HG02840 (cell line): ENCODE data around the gene LAMA3.

ENCODE experiments used
- ATAC-seq: cut with Tn5 transposase; IDR thresholded peaks from one replicate; pipeline ENCODE4 v1.9.1; 2021; ENCODE audit warnings: mild to moderate bottlenecking, moderate library complexity, moderate number of reproducible peaks; ENCODE audit not compliant: unreplicated experiment, low FRiP score

The LAMA3 gene

DNA sequence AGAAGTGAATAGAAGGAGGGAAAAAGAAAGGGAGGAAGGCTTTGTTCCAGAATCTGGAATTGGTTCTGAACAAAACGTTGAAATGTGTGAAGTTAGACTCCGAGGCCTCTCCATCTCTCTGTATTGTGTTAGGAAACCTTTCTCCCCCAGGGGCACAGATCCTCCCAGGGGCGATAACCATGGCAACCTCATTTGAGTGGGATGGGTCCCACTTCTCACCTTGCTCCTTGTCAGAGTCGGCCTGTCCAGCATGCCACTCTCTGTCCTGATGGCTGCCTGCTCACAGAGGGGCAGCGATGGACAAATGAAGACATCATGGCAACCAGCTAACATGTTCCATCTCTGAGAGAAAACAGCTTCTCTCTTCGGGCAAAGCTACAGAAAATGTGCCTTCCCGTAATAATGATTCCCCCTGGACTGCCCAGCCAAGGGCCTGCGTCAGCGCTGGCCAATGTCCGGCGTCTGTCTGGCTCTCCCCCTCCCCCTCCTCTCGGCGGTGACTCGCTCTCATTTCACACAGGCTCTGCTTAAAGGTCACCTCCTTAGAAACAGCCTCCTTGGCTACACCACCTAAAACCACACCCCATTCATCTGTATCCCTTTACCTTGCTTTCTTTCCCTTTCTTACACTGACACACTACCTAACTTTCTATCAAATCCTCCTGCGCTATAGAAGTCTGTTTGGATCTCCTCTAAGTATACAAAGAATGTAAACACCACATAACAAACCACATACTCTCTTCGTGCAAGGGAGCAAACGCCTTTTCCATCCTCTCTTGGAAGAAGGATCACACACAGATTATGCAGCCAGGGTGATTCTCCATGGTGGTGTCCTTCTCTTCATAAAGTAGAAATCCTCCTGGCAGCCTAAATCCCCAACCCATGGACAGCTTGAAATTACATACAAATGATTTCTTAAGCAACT, 293.2 kb downstream of the LAMA3 start:
- ATAC-seq: no peak

DNA sequence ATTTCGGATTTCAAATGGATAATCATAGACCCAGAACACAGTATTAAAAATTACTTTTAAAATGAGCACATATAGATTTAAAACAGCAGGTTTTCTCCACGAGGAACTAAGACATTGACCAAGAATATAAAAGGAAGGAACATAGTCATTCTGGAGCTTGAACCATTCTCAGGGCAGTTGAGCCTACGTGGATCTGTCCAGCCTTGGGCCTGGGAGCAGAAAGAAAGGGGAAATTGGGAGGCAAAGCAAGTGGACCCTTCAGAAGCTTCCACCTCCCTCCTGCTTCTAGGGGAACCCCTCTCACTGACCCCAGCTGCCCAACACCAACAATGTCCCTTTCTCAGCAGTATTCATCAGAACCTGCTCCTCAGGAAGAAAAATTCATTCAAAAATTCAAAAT, 293.9 kb downstream of the LAMA3 start:
- no peak for ATAC-seq

DNA sequence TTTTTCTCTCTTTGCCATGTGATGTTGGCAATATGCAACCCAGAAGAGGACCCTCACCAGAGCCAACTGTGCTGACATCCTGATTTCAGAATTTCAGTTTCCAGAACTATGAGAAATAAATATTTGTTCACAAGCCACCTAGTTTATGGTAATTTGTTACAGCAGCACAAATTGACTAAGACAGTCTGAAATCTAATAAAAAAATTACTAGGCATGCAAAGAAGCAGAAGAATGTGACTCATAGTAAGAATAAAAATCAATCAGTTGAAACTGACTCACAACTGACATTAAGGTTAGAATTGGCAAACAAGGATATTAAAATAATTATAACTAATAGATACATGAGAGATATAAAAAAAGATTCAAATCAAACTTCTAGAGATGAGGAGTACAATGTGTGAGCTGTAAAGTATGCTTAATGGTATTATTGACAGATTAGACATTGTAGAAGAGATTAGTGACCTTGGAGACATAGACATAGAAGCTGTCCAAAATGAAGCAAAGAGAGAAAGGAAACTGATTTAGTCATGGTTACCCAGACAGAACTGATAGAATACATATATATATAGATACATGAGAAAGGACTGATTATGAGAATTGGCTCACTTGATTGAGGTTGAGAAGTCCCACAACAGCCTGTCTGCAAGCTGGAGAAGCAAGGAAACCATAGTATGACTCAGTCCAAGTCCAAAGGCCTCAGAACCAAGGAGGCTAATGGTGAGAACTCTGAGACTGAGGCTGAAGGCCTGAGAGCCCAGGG, 297.5 kb downstream of the LAMA3 start:
- ATAC-seq: no peak

GRCh38 chr18:23990474-23991410, 301.5 kb downstream of the LAMA3 start:
- no peak for ATAC-seq

DNA sequence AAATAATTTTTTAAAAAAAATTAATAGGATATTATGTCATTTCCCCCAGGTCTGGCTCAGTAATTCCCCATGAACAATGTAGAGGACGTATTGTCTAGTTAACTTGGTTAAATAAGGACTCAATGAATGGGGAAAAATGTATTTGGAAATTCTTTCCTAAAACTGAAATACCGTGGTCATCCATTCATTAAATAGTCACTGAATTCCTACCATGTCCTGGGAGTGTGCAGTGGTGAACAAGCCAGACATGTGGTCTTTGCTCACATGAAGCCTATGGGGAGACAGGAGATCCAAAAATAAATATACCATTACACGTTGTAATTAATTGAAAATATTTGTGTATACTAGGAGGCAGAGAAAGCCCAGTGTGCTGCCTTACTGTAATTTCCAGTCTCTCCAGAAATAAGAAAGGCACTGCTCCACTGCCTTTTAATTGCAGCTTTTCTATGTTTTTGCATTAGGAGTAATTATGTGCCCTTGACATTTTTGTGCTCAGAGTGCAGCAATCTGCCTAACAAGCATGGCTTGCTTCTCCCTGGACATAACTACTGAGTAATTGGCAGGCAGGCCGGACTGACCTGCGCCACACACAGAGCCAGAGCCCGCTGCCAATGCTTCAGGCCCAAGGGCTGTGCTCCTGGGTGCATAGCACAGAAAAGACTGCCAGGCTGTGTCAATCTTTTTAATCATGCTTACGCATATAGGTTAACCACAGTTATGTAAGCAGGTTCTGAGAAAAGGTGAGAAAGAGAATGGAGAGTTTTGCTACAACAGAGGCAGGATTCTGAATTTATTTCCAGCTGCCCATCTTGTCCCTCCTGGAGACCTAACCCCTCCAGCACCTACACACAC, 303.1 kb downstream of the LAMA3 start:
- no peak for ATAC-seq

DNA sequence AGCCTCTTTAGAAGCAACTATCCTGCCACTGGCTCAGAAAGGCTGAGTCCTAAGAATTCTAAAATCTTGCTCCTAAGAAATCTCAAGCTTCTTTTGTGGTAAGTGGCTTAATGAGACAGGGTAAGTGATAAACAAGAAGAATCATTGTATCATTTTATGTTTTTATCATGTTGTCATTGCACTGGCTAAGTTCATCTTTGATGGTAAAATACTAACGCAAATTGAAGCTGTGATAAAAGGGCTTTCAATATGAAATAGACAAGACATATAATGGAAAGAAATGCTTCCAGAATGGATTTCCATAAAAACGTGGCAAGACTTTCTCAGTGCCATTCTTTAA, 303.7 kb downstream of the LAMA3 start:
- ATAC-seq: no peak

GRCh38 chr18:23994361-23994902, 305.2 kb downstream of the LAMA3 start:
- ATAC-seq: no peak

- no peak for ATAC-seq
Measured at GRCh38 chr18:23995180-23995579, 305.9 kb downstream of the LAMA3 start.

DNA sequence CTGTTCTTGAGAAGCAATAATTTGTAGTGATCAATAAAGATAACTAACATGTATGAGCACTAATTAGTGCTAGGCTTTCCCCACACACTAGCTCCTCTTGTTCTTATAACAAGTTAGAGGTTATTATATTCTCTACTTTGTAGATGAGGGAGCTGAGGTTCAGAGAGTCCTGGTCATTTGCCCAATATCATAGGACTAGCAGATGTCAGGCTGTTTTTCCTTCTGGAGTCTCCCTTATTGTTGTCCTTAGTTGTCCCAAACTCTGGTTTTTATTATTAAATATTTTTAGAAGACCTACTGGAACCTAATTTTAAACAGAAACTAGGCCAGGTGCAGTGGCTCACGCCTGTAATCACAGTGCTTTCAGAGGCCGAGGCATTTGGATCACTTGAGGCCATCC, 308.8 kb downstream of the LAMA3 start:
- no peak for ATAC-seq

GRCh38 chr18:23998820-23999219, 309.6 kb downstream of the LAMA3 start:
- ATAC-seq: no peak

DNA sequence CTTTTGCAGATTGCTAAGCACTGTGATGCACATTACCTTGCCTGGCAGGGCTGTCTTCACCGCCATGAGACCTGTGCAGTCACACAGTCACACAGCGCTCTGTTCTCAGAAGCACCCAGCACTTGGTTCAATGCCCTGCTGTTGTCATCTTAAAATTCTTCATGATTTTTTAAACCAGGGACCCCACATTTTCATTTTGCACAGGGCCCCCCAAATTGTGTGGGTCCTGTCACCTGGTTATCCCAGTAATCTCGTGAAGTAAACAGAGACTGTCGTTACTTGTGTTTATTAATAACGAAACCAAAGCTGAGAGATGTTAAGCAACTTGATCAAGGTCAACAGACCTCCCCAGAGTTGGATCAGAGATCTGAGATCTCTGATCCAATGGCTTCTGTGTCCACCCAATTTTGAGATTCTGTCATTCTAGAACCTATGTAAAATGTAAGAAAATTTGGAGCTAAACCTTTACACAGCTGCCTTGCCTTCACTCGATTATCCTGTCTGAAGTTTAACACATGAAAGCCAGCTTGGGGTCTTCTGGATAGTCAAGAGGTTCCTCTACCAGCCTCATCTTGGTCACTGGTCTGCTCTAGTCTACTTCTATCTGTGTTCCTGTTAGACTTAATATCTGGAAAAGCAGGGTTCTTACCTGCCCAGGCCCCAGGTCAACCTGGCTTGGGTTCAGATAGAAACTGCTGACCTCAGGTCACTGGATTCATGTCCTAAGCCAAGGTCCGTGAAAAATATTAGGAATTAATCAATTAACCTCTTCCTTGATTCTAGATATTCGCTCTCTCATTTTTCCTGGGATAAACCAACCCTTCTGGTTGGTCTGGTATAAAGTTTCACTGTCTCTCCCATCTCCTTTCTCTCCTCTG, 311.6 kb downstream of the LAMA3 start:
- ATAC-seq: no peak

DNA sequence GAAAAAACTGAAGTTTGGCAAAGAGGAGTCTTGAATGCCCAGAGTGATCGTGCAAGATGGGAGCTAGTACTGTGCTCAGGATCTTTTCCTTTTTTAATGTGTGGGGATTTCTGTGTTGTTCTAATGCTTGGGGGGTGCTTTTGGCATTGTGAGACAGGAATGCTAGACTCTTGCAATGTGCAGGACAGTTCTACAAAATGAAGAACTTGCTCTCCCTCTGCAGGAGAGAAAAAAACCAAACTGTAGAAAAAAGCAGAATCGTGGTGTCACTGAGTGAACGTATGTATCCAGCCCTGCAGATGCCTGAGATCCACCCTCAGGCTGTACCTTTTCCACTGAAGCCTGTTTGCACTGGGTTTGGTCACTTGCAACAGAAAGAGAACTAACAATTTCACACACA, 313.2 kb downstream of the LAMA3 start:
- ATAC-seq: no peak

DNA sequence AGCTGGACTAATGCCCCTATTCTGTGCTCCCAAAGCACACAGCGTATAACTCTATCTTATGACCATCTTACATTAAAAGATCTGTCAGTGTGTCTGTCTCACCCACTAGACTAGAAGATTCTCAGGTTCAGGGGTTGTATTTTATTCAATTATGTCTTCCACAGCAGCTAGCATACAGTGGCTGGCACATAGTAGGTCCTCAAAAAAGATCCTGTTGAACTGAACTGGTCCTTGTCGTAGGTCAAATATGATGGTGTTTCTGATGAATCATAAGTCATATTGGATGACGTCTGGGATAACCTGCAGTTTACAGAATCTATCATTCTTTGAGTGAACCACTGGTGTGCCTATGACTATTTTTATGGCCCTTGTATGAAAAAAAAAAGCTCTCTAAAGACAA, 314.0 kb downstream of the LAMA3 start:
- ATAC-seq: no peak

DNA sequence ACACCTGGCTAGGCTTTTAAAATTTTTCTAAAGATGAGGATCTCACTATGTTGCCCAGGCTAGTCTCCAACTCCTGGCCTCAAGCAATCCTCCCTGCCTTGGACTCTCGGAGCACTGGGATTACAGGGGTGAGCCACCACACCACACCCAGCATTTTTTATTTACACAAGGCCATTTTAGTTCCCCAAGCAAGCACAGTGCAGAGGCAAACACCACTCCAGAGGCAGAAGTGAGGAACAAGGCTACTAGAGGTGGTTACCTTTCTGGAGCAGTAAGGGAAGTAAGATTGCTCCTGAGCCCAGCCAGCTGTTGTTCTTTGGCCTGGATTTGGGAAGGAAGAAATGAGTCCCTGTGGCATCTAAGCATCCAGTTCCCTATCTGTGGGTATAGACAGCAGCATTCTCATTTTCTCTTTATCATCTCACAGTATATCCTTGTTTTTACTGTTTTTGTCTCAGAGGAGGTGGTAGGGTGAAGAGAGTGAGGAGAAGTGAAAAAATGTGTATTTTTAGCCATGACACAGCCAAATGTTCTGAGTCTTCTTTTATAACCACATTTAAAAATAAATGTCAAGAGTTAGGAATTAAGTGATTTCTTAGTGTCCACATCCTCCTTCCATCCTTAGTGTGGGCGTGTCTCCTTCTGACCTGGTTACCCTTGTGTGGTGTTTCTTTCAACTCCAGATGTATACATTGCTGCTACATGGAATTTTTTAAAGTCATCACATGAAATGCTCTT, 314.8 kb downstream of the LAMA3 start:
- no peak for ATAC-seq
